Mesendoderm (in vitro differentiated cells): ENCODE results near the gene KBTBD2.
"Not testable (repeated sequence)": the region's sequence is repeated elsewhere in the genome, so short reads cannot be mapped to it uniquely, and the experiment has no call there.

Source experiments
- DNase-seq: peaks from one replicate; pipeline ENCODE4 v3.0.0; 2013
- H2AK5ac ChIP-seq: 2 replicates; pipeline ENCODE4 v1.6.1; 2013; ENCODE audit warnings: low read length, inconsistent platforms
- H2BK120ac ChIP-seq: 2 replicates; pipeline ENCODE4 v1.6.1; 2013; ENCODE audit warnings: low read depth, mild to moderate bottlenecking, low read length, moderate library complexity, mixed read lengths
- H2BK15ac ChIP-seq: replicated peaks from 2 replicates; pipeline ENCODE4 v1.6.1; 2013; ENCODE audit warnings: low read depth, mild to moderate bottlenecking, moderate library complexity
- H2BK5ac ChIP-seq: 2 replicates; pipeline ENCODE4 v1.6.1; 2013; ENCODE audit warnings: low read length, inconsistent platforms
- H3K18ac ChIP-seq: 2 replicates; pipeline ENCODE4 v1.6.1; 2013; ENCODE audit warnings: mild to moderate bottlenecking, low read length, mixed read lengths
- H3K23ac ChIP-seq: one replicate; pipeline ENCODE4 v1.6.1; 2013; ENCODE audit warnings: low read length
- H3K27ac ChIP-seq: 2 replicates; pipeline ENCODE4 v1.5.1; 2013; ENCODE audit warnings: low read depth, mild to moderate bottlenecking, inconsistent platforms, low read length, moderate library complexity
- H3K27me3 ChIP-seq: 2 replicates; pipeline ENCODE4 v1.6.1; 2013; ENCODE audit warnings: low read length, control low read depth, mild to moderate bottlenecking, inconsistent platforms; ENCODE audit not compliant: insufficient read depth, poor library complexity
- H3K36me3 ChIP-seq: 2 replicates; pipeline ENCODE4 v1.6.1; 2013; ENCODE audit warnings: low read length, inconsistent platforms; ENCODE audit not compliant: control insufficient read depth, insufficient read depth
- H3K4ac ChIP-seq: one replicate; pipeline ENCODE4 v1.6.1; 2013; ENCODE audit warnings: low read depth, mild to moderate bottlenecking, low read length, moderate library complexity
- H3K4me1 ChIP-seq: 2 replicates; pipeline ENCODE4 v1.6.1; 2013; ENCODE audit warnings: low read depth, low read length, inconsistent platforms; ENCODE audit not compliant: control insufficient read depth
- H3K4me2 ChIP-seq: 2 replicates; pipeline ENCODE4 v1.6.1; 2013; ENCODE audit warnings: low read length
- H3K4me3 ChIP-seq: 2 replicates; pipeline ENCODE4 v1.5.1; 2013; ENCODE audit warnings: mild to moderate bottlenecking, low read length
- H3K56ac ChIP-seq: one replicate; pipeline ENCODE4 v1.6.1; 2013; ENCODE audit warnings: low read length
- H3K79me1 ChIP-seq: 2 replicates; pipeline ENCODE4 v1.6.1; 2013; ENCODE audit warnings: low read length, inconsistent platforms
- H3K79me2 ChIP-seq: 2 replicates; pipeline ENCODE4 v1.6.1; 2013; ENCODE audit warnings: mild to moderate bottlenecking, low read length; ENCODE audit not compliant: control insufficient read depth, insufficient read depth
- H3K9ac ChIP-seq: 2 replicates; pipeline ENCODE4 v1.6.1; 2013; ENCODE audit warnings: low read length, inconsistent platforms
- H4K5ac ChIP-seq: one replicate; pipeline ENCODE4 v1.6.1; 2013; ENCODE audit warnings: low read length
- H4K8ac ChIP-seq: one replicate; pipeline ENCODE4 v1.6.1; 2013; ENCODE audit warnings: low read depth, mild to moderate bottlenecking, control low read depth, low read length, moderate library complexity
- WGBS: extraction: QIAGEN DNeasy Blood & Tissue Kit; methylation state at CpG from one replicate; pipeline ENCODE4 v1.1.7; 2013; ENCODE audit warnings: low lambda C conversion rate, missing lambda C conversion rate; ENCODE audit not compliant: insufficient coverage; ENCODE audit errors: extremely low coverage; 5-methylcytosine and 5-hydroxymethylcytosine counted together

Gene KBTBD2

GRCh38 chr7:32887395-32887794 lies 4.2 kb downstream of the KBTBD2 start:
- Histone ChIP-seq H3K23ac (no peak overlapping the region), H3K27ac (no peak overlapping the region), H4K5ac (no peak overlapping the region), H2BK120ac (no peak overlapping the region), H3K79me2 (peaks cover 71% of the 10 kb centered on the region), H3K18ac (no peak overlapping the region), H2BK15ac (no peak overlapping the region), H2BK5ac (no peak overlapping the region), H3K36me3 (no peaks in the 10 kb centered on the region), H3K4me3 (no peak overlapping the region), H3K4ac (no peak overlapping the region), H3K79me1 (peaks cover 2% of the 10 kb centered on the region), H3K27me3 (no peaks in the 10 kb centered on the region), H3K4me2 (no peak overlapping the region), H2AK5ac (no peak overlapping the region), H4K8ac (no peak overlapping the region), H3K56ac (no peak overlapping the region), H3K4me1 (no peaks in the 10 kb centered on the region), H3K9ac (no peak overlapping the region)
- no peak for DNase-seq
- WGBS = no CpG with 5 or more reads among the region's 3 CpGs

DNA sequence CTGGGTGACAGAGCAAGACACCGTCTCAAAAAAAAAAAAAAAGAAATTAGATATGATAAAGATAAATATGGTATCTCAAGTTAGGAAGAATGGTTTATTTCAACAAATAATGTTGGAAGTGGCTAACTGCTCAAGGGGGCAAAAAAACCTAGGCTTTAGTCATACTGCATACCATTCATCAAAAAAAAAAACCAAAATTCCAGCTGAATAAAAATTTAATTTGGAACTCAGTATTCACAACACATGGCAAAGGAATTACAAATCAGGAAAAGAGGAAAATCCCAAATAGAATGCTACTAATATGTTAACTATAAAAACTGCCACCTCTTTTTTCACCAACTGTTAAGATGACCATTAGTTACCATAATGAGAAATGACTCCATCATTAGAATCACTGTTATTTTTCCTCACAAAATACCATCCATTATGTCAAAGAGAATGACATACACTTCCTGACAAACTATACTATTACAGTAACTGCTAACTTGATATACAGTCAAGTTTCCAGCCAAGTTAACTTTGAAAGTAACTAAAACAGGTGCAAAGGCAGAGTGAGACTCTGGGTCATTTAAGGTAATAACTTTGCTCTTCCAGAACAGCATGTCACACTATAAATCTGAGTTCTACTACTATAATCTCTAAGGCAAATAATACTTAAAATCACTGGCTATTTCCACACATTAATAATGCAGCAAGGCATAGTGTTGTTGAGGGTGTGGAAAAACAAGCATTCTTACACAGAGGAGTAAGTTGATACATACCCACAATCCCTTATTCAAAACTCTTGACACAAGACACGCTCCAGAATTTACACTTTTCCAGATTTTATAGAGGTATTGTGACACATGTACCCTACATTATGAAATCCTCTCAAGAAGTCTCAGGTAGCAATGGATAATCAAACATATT lies 10.2 kb downstream of the KBTBD2 start:
- no peak overlapping the region for H3K4me2 ChIP-seq
- no peak overlapping the region for H3K9ac ChIP-seq
- no peak overlapping the region for H2AK5ac ChIP-seq
- H3K36me3 ChIP-seq = no peaks in the 10 kb centered on the region
- H2BK5ac ChIP-seq = no peak overlapping the region
- no CpG with 5 or more reads among the region's 2 CpGs for WGBS
- no peak overlapping the region for H2BK15ac ChIP-seq
- H3K4ac ChIP-seq = no peak overlapping the region
- peaks cover 2% of the 10 kb centered on the region for H3K79me1 ChIP-seq
- H3K23ac ChIP-seq = no peak overlapping the region
- H3K56ac ChIP-seq = no peak overlapping the region
- H2BK120ac ChIP-seq = no peak overlapping the region
- no peak overlapping the region for H4K8ac ChIP-seq
- no peaks in the 10 kb centered on the region for H3K4me1 ChIP-seq
- no peak overlapping the region for H3K27ac ChIP-seq
- no peak overlapping the region for H4K5ac ChIP-seq
- no peak for DNase-seq
- no peak overlapping the region for H3K4me3 ChIP-seq
- no peaks in the 10 kb centered on the region for H3K27me3 ChIP-seq
- H3K18ac ChIP-seq = no peak overlapping the region
- peaks cover 45% of the 10 kb centered on the region for H3K79me2 ChIP-seq

GRCh38 chr7:32879460-32879859 lies 12.1 kb downstream of the KBTBD2 start:
- Histone ChIP-seq H3K4me3 (no peak overlapping the region), H3K27ac (no peak overlapping the region), H2BK15ac (no peak overlapping the region), H3K56ac (no peak overlapping the region), H3K79me1 (peaks cover 4% of the 10 kb centered on the region), H3K36me3 (peaks cover 2% of the 10 kb centered on the region), H3K4ac (no peak overlapping the region), H3K27me3 (no peaks in the 10 kb centered on the region), H2BK120ac (no peak overlapping the region), H3K79me2 (peaks cover 37% of the 10 kb centered on the region), H3K4me2 (no peak overlapping the region), H2AK5ac (no peak overlapping the region), H3K9ac (no peak overlapping the region), H3K23ac (no peak overlapping the region), H3K4me1 (no peaks in the 10 kb centered on the region), H3K18ac (no peak overlapping the region), H2BK5ac (no peak overlapping the region), H4K8ac (peak overlapping the region; percentile 39), H4K5ac (no peak overlapping the region)
- DNase-seq = no peak
- WGBS = no CpG with 5 or more reads among the region's 2 CpGs

GRCh38 chr7:32878023-32878422 lies 13.5 kb downstream of the KBTBD2 start:
- not testable (repeated sequence) for H3K27me3 ChIP-seq, H3K79me1 ChIP-seq, H2BK120ac ChIP-seq, H3K56ac ChIP-seq, H3K36me3 ChIP-seq, H3K4ac ChIP-seq, H3K27ac ChIP-seq, H3K18ac ChIP-seq, H3K4me1 ChIP-seq, H4K8ac ChIP-seq, H3K4me3 ChIP-seq, H3K9ac ChIP-seq, H2AK5ac ChIP-seq, H4K5ac ChIP-seq, DNase-seq, H2BK5ac ChIP-seq, H3K23ac ChIP-seq, H3K4me2 ChIP-seq, H2BK15ac ChIP-seq
- H3K79me2 ChIP-seq = peaks cover 25% of the 10 kb centered on the region
- no CpG with 5 or more reads among the region's 8 CpGs for WGBS

GRCh38 chr7:32872421-32872820 lies 19.1 kb downstream of the KBTBD2 start:
- H3K18ac ChIP-seq = no peak overlapping the region
- peaks cover 8% of the 10 kb centered on the region for H3K36me3 ChIP-seq
- H2AK5ac ChIP-seq = no peak overlapping the region
- H2BK5ac ChIP-seq = no peak overlapping the region
- DNase-seq = no peak
- no peak overlapping the region for H3K9ac ChIP-seq
- no peak overlapping the region for H3K27ac ChIP-seq
- H3K27me3 ChIP-seq = peaks cover 2% of the 10 kb centered on the region
- H3K79me2 ChIP-seq = peaks cover 6% of the 10 kb centered on the region
- no peak overlapping the region for H3K4ac ChIP-seq
- no peak overlapping the region for H3K4me2 ChIP-seq
- H3K79me1 ChIP-seq = peaks cover 9% of the 10 kb centered on the region
- no peak overlapping the region for H4K8ac ChIP-seq
- no peak overlapping the region for H2BK120ac ChIP-seq
- no peak overlapping the region for H4K5ac ChIP-seq
- H3K4me1 ChIP-seq = peaks cover 4% of the 10 kb centered on the region
- H3K4me3 ChIP-seq = no peak overlapping the region
- H3K23ac ChIP-seq = no peak overlapping the region
- H2BK15ac ChIP-seq = no peak overlapping the region
- WGBS = no CpG with 5 or more reads among the region's 2 CpGs
- H3K56ac ChIP-seq = no peak overlapping the region
